ENCODE results near the gene PLEKHB2. TPM values are rescaled to one million over a fixed set of nuclear protein-coding genes. Genes with fewer than 3 reads are reported as not detected.

PLEKHB2 gene, protein sequence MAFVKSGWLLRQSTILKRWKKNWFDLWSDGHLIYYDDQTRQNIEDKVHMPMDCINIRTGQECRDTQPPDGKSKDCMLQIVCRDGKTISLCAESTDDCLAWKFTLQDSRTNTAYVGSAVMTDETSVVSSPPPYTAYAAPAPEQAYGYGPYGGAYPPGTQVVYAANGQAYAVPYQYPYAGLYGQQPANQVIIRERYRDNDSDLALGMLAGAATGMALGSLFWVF
- 10 to 100 TPM; 47.7 to 48.2 TPM for total RNA-seq
- 84.5 TPM for polyA plus RNA-seq

DNA sequence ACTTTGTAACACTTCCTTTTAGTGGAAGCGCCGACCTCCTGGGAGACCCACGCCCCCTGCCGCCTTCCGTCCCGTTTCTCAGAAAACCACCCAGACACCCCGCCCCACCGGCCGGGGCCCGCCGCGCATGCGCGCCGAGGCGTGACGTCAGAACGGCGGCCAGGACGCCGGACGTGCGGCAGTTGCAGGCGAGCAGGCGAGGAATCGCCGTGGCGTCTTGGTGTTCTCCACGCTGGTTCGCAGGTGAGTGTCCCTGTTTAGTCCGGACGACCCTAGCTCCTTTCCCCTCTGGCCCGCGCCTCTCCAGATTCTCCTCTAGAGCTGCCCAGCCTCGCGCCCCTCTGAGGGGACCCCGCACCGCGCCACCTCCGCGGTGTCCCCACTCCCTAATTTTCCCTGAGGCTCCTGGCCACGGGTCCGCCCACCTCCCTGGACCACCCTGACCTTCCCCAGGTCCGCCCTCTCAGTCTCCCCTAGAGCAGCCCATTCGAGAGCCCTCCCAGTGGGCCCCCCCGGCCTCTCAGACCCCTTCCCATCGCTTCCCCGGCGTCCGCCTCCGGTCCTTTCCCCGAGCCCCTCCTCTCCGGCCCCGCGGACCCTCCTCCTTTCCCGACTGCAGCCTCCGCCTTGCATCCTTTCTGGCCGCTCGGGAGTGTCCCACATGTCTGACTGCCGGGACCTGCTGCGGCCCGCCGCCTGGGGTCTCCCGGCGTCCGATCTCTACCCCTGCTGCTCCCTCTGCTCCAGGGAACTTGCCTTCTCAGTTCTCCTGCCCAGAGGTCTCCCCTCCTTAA is at the start of gene PLEKHB2:
TSS of gene PLEKHB2 (plus strand) at position 181 of the 794 bp plus-strand sequence. CDS start 15,606 bp downstream, outside the sequence.
- Histone ChIP-seq H3K27ac (ENCODE audit: low read depth, low read length) (peak within 1 kb of the TSS; percentile 94), H3K4me1 (ENCODE audit: insufficient read depth, low read length) (peaks cover 37% of the 10 kb centered on the region), H3K27me3 (ENCODE audit: insufficient read depth, low read length, poor library complexity, severe bottlenecking) (no peaks in the 10 kb centered on the region), H3K9me3 (ENCODE audit: low read length) (no peaks in the 10 kb centered on the region), H3K36me3 (ENCODE audit: insufficient read depth, low read length) (no peaks in the 10 kb centered on the region), H3K4me3 (ENCODE audit: low read length) (peak within 1 kb of the TSS; percentile 89)
- peak; percentile 90 to 95 (median 93) for DNase-seq
- H3K4me1 Mint-ChIP-seq: peaks cover 47 to 59% (median 57%) of the 10 kb centered on the region in 3 donors
- H3K27ac Mint-ChIP-seq: peak within 1 kb of the TSS; percentile 81 to 99 (median 98)
- ChIA-PET CTCF (interaction anchor here (0.9 to 3.6 kb wide), 4 partner anchors 12 to 387 kb away, joined by 3 to 20 read pairs (median 6); partner anchors contain the start of genes FAM168B and MZT2A), POLR2A (interaction anchor here (1.3 to 2.6 kb wide), 3 partner anchors 11 to 64 kb away, joined by 3 to 38 read pairs (median 6); partner anchors contain the start of gene FAM168B)
- peaks cover 0 to 23% (median 6%) of the 10 kb centered on the region in 3 donors for H3K36me3 Mint-ChIP-seq
- peak within 1 kb of the TSS; percentile 85 to 100 (median 96) for H3K4me3 Mint-ChIP-seq
- H3K27me3 Mint-ChIP-seq: peaks cover 0 to 2% of the 10 kb centered on the region in 2 donors
- H3K9me3 Mint-ChIP-seq: peaks cover 0 to 3% (median 0%) of the 10 kb centered on the region in 5 donors

DNA sequence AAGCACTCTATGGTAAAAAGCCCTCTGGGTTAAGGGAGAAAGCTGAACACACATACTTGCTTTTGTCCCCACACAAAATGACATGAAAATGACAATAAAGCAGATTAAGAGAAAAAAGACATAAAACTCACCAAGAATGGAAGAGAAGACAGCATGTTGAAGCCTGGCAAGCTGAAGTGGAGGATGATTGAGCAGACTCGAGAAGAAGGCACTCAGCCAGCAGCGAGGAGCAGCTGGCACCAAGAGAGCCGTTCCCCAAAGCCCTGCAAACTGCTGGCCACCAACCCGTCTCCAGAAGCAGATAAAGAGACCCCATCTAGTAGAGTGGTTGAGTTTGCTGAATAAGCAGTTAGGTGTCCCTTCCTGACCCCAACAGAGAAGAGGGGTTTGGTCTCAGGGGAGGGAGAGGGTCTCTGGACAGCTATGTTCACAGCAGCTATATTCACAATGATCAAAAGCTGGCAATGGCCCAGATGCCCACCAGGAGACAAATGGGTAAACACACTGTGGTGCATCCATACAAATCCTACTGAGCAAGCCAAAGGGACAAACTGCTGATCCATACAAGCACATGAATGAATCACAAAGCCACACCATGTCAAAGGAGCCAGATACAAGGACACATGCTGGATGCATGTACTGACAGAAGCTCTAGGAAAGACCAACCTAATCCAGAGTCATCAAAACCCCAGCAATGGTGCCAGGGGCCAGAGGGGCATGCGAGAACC is 48.8 kb upstream of the PLEKHB2 start:
- no peaks in the 10 kb centered on the region for H3K9me3 ChIP-seq (ENCODE audit: low read length)
- Mint-ChIP-seq H3K36me3 (peaks cover 12 to 87% (median 18%) of the 10 kb centered on the region in 3 donors), H3K4me3 (no peak overlapping the region), H3K4me1 (peaks cover 21 to 48% (median 47%) of the 10 kb centered on the region in 3 donors), H3K9me3 (peaks cover 0 to 3% (median 0%) of the 10 kb centered on the region in 5 donors), H3K27me3 (no peaks in the 10 kb centered on the region), H3K27ac (peak overlapping the region in 3 of 8 donors; percentile 25 to 85 (median 66))
- POLR2A ChIA-PET: no interaction called here
- CTCF ChIA-PET: no interaction called here
- H3K36me3 ChIP-seq (ENCODE audit: insufficient read depth, low read length): peaks cover 56% of the 10 kb centered on the region
- no peaks in the 10 kb centered on the region for H3K4me1 ChIP-seq (ENCODE audit: insufficient read depth, low read length)
- H3K27me3 ChIP-seq (ENCODE audit: insufficient read depth, low read length, poor library complexity, severe bottlenecking): no peaks in the 10 kb centered on the region
- no peak overlapping the region for H3K27ac ChIP-seq (ENCODE audit: low read depth, low read length)
- DNase-seq: no peak
- H3K4me3 ChIP-seq (ENCODE audit: low read length): no peak overlapping the region

DNA sequence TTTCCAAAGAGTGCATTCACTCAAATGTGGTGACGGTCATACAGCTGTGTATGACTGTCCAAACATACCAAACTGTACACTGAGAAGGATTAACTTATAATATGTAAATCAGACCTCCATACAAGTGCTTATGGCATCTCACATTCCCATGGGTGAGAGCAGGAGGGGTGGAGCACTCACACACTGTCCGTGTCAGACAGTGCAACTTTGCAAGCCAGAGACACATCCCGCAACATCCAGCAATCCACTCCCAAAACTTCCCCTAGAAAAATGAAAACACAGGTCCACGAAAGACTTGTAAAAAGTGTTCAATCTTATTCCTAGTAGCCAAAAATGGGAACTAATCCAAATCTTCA is 48.2 kb upstream of the PLEKHB2 start:
- H3K27me3 ChIP-seq (ENCODE audit: insufficient read depth, low read length, poor library complexity, severe bottlenecking): no peaks in the 10 kb centered on the region
- Mint-ChIP-seq H3K27ac (peak overlapping the region in 2 of 8 donors; percentile 17 to 66), H3K4me1 (peaks cover 23 to 52% (median 52%) of the 10 kb centered on the region in 3 donors), H3K27me3 (no peaks in the 10 kb centered on the region), H3K4me3 (no peak overlapping the region), H3K9me3 (no peaks in the 10 kb centered on the region), H3K36me3 (peaks cover 7 to 85% (median 13%) of the 10 kb centered on the region in 3 donors)
- no peak for DNase-seq
- ChIA-PET CTCF (no interaction called here), POLR2A (interaction anchor here (0.6 kb wide), 1 partner anchor 98 kb away, joined by 3 read pairs; no protein-coding TSS in a partner anchor)
- H3K9me3 ChIP-seq (ENCODE audit: low read length): no peaks in the 10 kb centered on the region
- H3K4me3 ChIP-seq (ENCODE audit: low read length): no peak overlapping the region
- H3K27ac ChIP-seq (ENCODE audit: low read depth, low read length): no peak overlapping the region
- no peaks in the 10 kb centered on the region for H3K4me1 ChIP-seq (ENCODE audit: insufficient read depth, low read length)
- H3K36me3 ChIP-seq (ENCODE audit: insufficient read depth, low read length): peaks cover 54% of the 10 kb centered on the region

DNA sequence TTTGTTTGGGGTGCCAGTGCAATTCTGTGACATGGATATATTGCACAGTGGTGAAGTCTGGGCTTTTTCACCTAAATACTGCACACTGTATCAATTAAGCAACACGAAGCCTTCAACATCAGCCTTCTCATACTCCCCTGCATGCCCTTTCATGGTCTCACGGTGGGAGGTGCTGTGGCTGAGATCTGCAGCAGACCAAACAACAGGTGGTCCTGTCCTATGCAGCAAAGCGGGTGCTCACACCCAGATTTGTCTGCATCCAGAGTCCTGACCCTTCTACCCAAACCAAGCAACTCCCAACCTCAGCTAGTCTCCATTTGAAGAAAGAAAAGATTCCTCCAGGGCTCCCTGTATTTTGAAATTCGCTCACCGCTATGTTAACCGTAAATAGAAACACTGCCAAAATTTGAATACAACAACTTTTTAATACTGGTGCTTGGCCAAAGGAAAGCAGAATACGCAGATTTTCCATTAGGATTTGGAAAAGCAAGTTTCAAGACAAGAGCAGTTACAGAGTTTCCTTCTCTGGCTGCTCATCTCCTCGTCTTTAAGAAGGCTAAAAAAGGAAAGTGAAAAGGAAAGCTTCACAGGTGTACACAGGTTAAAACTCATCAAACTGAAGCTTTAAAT is 46.8 kb upstream of the PLEKHB2 start:
- H3K4me3 ChIP-seq (ENCODE audit: low read length): no peak overlapping the region
- no peaks in the 10 kb centered on the region for H3K9me3 ChIP-seq (ENCODE audit: low read length)
- no peak for DNase-seq
- peaks cover 40% of the 10 kb centered on the region for H3K36me3 ChIP-seq (ENCODE audit: insufficient read depth, low read length)
- Mint-ChIP-seq H3K9me3 (no peaks in the 10 kb centered on the region), H3K4me1 (peaks cover 29 to 62% (median 58%) of the 10 kb centered on the region in 3 donors), H3K27ac (peak overlapping the region in 3 of 8 donors; percentile 9 to 51 (median 27)), H3K4me3 (no peak overlapping the region), H3K36me3 (peaks cover 5 to 81% (median 14%) of the 10 kb centered on the region in 3 donors), H3K27me3 (no peaks in the 10 kb centered on the region)
- ChIA-PET CTCF (no interaction called here), POLR2A (no interaction called here)
- no peaks in the 10 kb centered on the region for H3K27me3 ChIP-seq (ENCODE audit: insufficient read depth, low read length, poor library complexity, severe bottlenecking)
- no peaks in the 10 kb centered on the region for H3K4me1 ChIP-seq (ENCODE audit: insufficient read depth, low read length)
- no peak overlapping the region for H3K27ac ChIP-seq (ENCODE audit: low read depth, low read length)

GRCh38 chr2:131058920-131059319 is 46.2 kb upstream of the PLEKHB2 start:
- Histone ChIP-seq H3K27ac (ENCODE audit: low read depth, low read length) (no peak overlapping the region), H3K27me3 (ENCODE audit: insufficient read depth, low read length, poor library complexity, severe bottlenecking) (no peaks in the 10 kb centered on the region), H3K4me3 (ENCODE audit: low read length) (no peak overlapping the region), H3K36me3 (ENCODE audit: insufficient read depth, low read length) (peaks cover 37% of the 10 kb centered on the region), H3K9me3 (ENCODE audit: low read length) (no peaks in the 10 kb centered on the region), H3K4me1 (ENCODE audit: insufficient read depth, low read length) (no peaks in the 10 kb centered on the region)
- no peak for DNase-seq
- Mint-ChIP-seq H3K27me3 (no peaks in the 10 kb centered on the region), H3K4me3 (no peak overlapping the region), H3K27ac (peak overlapping the region in 3 of 8 donors; percentile 9 to 70 (median 64)), H3K36me3 (peaks cover 5 to 83% (median 14%) of the 10 kb centered on the region in 3 donors), H3K4me1 (peaks cover 34 to 68% (median 60%) of the 10 kb centered on the region in 3 donors), H3K9me3 (no peaks in the 10 kb centered on the region)
- CTCF ChIA-PET: no interaction called here
- POLR2A ChIA-PET: no interaction called here

DNA sequence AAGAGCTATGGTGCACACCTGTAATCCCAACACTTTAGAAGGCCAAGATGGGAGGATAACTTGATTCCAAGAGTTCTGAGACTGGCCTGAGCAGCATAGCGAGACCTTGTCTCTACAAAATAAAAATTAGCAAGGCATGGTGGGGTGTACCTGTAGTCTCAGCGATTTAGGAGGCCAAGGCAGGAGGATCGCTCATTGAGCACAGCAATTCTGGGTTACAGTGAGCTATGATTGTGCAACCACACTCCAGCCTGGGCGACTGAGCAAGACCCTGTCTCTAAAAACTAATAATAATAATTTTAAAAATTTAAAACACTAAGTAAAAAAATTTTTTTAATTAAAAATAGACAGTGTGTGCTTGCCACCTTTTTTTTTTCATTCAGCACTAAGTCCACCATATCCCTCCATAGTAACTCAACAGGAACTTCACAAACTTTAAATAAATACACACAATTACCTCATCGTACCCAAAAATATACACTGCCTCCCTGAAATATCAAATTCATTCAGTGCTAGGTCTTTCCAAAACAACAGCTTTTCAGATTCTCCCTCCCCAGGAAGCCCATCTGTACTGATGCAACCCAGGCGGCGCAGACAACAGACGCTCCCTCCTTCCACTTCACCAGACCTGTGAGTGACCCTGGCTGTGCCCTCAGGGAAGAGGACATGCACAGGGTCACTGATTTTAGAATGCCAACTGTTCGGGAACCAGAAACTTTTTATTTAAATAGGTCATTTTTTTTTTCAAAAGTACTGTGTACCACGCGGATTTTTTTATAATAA is 41.4 kb upstream of the PLEKHB2 start:
- Mint-ChIP-seq H3K9me3 (no peaks in the 10 kb centered on the region), H3K27me3 (no peaks in the 10 kb centered on the region), H3K4me3 (no peak overlapping the region), H3K36me3 (peaks cover 0 to 73% (median 16%) of the 10 kb centered on the region in 3 donors), H3K27ac (peak overlapping the region in 1 of 8 donors; percentile 45), H3K4me1 (peaks cover 43 to 77% (median 65%) of the 10 kb centered on the region in 3 donors)
- no peak overlapping the region for H3K4me3 ChIP-seq (ENCODE audit: low read length)
- POLR2A ChIA-PET: no interaction called here
- H3K27me3 ChIP-seq (ENCODE audit: insufficient read depth, low read length, poor library complexity, severe bottlenecking): no peaks in the 10 kb centered on the region
- no peak overlapping the region for H3K27ac ChIP-seq (ENCODE audit: low read depth, low read length)
- no peaks in the 10 kb centered on the region for H3K9me3 ChIP-seq (ENCODE audit: low read length)
- DNase-seq: no peak
- no peaks in the 10 kb centered on the region for H3K4me1 ChIP-seq (ENCODE audit: insufficient read depth, low read length)
- peaks cover 11% of the 10 kb centered on the region for H3K36me3 ChIP-seq (ENCODE audit: insufficient read depth, low read length)
- CTCF ChIA-PET: no interaction called here
